K562 (cell line): ENCODE results near the gene TDRKH. TPM values are rescaled to one million over a fixed set of nuclear protein-coding genes. Genes with fewer than 3 reads are reported as not detected.

ENCODE experiments used
- ATAC-seq: fragments of 200-7000 bp; cut with Tn5 transposase; 3 replicates; pipeline ENCODE4 v1.9.1; 2020; ENCODE audit warnings: moderate library complexity
- BruUV-seq: library from RNA; stranded (reverse); fragments of 400-500 nt; replicated peaks from 2 replicates; lab custom pipeline; 2021; lab: Mats Ljungman, UMichigan
- CTCF ChIA-PET: fragments of 300-600 bp; formaldehyde crosslinking; extraction: SDS; loops from one replicate; lab custom pipeline; 2021; ENCODE audit warnings: low intra/inter-chr PET ratio; lab: Yijun Ruan, JAX
- POLR2A ChIA-PET: fragments of 300-600, 350-650 bp; sonication (Branson Sonifier 250); formaldehyde crosslinking; extraction: SDS; loops from one replicate; lab custom pipeline; 2021; ENCODE audit warnings: antibody characterized with exemption, inconsistent platforms; lab: Yijun Ruan, JAX
- DNase-seq, 4 experiments: peaks; one replicate each; pipeline versions ENCODE4 v3.0.0 to v3.0.0-alpha.2; 2011 to 2018; ENCODE audit warnings: low spot score in 3 of 4, mixed read lengths in 3 of 4; ENCODE audit errors: extremely low read depth in 1 of 4
- FAIRE-seq: peaks from 2 replicates; lab custom pipeline; 2011; peaks lifted over from hg19 to GRCh38; lab: Jason Lieb, UNC
- H2AFZ ChIP-seq: 2 replicates; pipeline ENCODE4 v1.6.0; 2011; ENCODE audit warnings: low read depth, low read length, control low read depth, inconsistent platforms
- H3K27ac ChIP-seq: fragments of 200-600 bp; 3 replicates; pipeline ENCODE4 v1.8.0; 2011; ENCODE audit warnings: low read depth, mild to moderate bottlenecking, control low read depth, inconsistent platforms, low read length, moderate library complexity, mixed read lengths; ENCODE audit errors: extremely low read depth
- H3K27me3 ChIP-seq, 2 experiments: fragments of 300-600 bp in 1 of 2; 2 replicates in 1 of 2; 3 replicates in 1 of 2; pipeline versions ENCODE4 v1.6.0 to v1.8.0; 2011; ENCODE audit warnings: inconsistent platforms in 2 of 2, low read length in 2 of 2, mild to moderate bottlenecking in 1 of 2, mixed read lengths in 1 of 2, moderate library complexity in 1 of 2; ENCODE audit not compliant: control insufficient read depth in 2 of 2, insufficient read depth in 2 of 2
- H3K36me3 ChIP-seq: fragments of 300-600 bp; 3 replicates; pipeline ENCODE4 v1.8.0; 2011; ENCODE audit warnings: mild to moderate bottlenecking, low read length, inconsistent platforms; ENCODE audit not compliant: control insufficient read depth, insufficient read depth
- H3K4me1 ChIP-seq, 2 experiments: fragments of 200-600 bp in 1 of 2; replicated peaks in 1 of 2; 2 replicates in 1 of 2; 3 replicates in 1 of 2; pipeline versions ENCODE4 v1.5.1 to v1.8.0; 2011; ENCODE audit warnings: inconsistent platforms in 2 of 2, low read length in 2 of 2, mild to moderate bottlenecking in 1 of 2, mixed read lengths in 1 of 2, moderate library complexity in 1 of 2; ENCODE audit not compliant: control insufficient read depth in 2 of 2, insufficient read depth in 2 of 2
- H3K4me2 ChIP-seq: 2 replicates; pipeline ENCODE4 v1.6.1; 2011; ENCODE audit warnings: low read length, control low read depth, inconsistent platforms, mixed read lengths; ENCODE audit not compliant: insufficient read depth
- H3K4me3 ChIP-seq: fragments of 200-600 bp; sonication (generic), shearing (Covaris generic); 2 replicates; pipeline ENCODE4 v1.5.1; 2016; ENCODE audit warnings: control low read depth, inconsistent platforms
- H3K79me2 ChIP-seq: fragments of 200-600 bp; 3 replicates; pipeline ENCODE4 v1.8.0; 2011; ENCODE audit warnings: low read length, inconsistent platforms; ENCODE audit not compliant: control insufficient read depth, insufficient read depth
- H3K9ac ChIP-seq, 2 experiments: 2 replicates each; pipeline versions ENCODE4 v1.6.0 to v1.6.1; 2011; ENCODE audit warnings: low read depth in 2 of 2, low read length in 2 of 2, control low read depth in 1 of 2, inconsistent platforms in 1 of 2, mild to moderate bottlenecking in 1 of 2, mixed read lengths in 1 of 2; ENCODE audit not compliant: insufficient read depth in 1 of 2
- H3K9me1 ChIP-seq: one replicate; pipeline ENCODE4 v1.6.0; 2011; ENCODE audit warnings: inconsistent platforms, mild to moderate bottlenecking, low read length, moderate library complexity; ENCODE audit not compliant: control insufficient read depth, insufficient read depth
- H3K9me3 ChIP-seq: replicated peaks from 2 replicates; pipeline ENCODE4 v1.5.1; 2011; ENCODE audit warnings: low read depth, low read length, inconsistent platforms; ENCODE audit not compliant: control insufficient read depth, insufficient read depth
- H4K20me1 ChIP-seq: replicated peaks from 2 replicates; pipeline ENCODE4 v1.6.1; 2011; ENCODE audit warnings: low read length, inconsistent platforms, mixed read lengths; ENCODE audit not compliant: control insufficient read depth, insufficient read depth
- ARID1B ChIP-seq: fragments of 450-650 bp; IDR thresholded peaks from 2 replicates; pipeline ENCODE4 v1.6.1; 2016; ENCODE audit warnings: antibody characterized with exemption, mild to moderate bottlenecking, inconsistent platforms
- BHLHE40 ChIP-seq: IDR thresholded peaks from 2 replicates; pipeline ENCODE4 v1.6.1; 2011; ENCODE audit warnings: low read length, improper control_type of control experiment
- BRD9 ChIP-seq: fragments of 450-650 bp; IDR thresholded peaks from 2 replicates; pipeline ENCODE4 v1.6.1; 2018; ENCODE audit warnings: low read depth; ENCODE audit not compliant: partially characterized antibody
- CHCHD3 ChIP-seq: fragments of 250-450 bp; sonication (Bioruptor Pico); IDR thresholded peaks from 2 replicates; pipeline ENCODE4 v2.1.2; 2022; ENCODE audit warnings: mild to moderate bottlenecking
- FIP1L1 ChIP-seq: fragments of 200-400 bp; formaldehyde crosslinking; IDR thresholded peaks from 2 replicates; pipeline ENCODE4 v1.6.1; 2018; ENCODE audit warnings: mild to moderate bottlenecking, low read depth, low read length; ENCODE audit not compliant: poor library complexity, severe bottlenecking
- FOS ChIP-seq: IDR thresholded peaks from 3 replicates; pipeline ENCODE4 v1.6.1; 2011; ENCODE audit not compliant: insufficient read length; ENCODE audit errors: extremely low read depth
- FOXJ3 ChIP-seq: sonication (generic); formaldehyde crosslinking; IDR thresholded peaks from 2 replicates; pipeline ENCODE4 v1.4.0; 2020; ENCODE audit warnings: mild to moderate bottlenecking, missing genetic modification reagents
- FOXP1 ChIP-seq: sonication (generic); formaldehyde crosslinking; IDR thresholded peaks from 2 replicates; pipeline ENCODE4 v1.8.0; 2022; ENCODE audit warnings: mild to moderate bottlenecking, missing genetic modification reagents
- HOXB6 ChIP-seq: fragments of 250-450 bp; sonication (Bioruptor Pico); IDR thresholded peaks from 2 replicates; pipeline ENCODE4 v1.5.1; 2022; ENCODE audit warnings: mild to moderate bottlenecking, borderline replicate concordance
- KLF6 ChIP-seq: fragments of 250-450 bp; sonication (Bioruptor Pico); IDR thresholded peaks from 2 replicates; pipeline ENCODE4 v1.4.0; 2020; ENCODE audit warnings: mild to moderate bottlenecking, moderate library complexity, borderline replicate concordance
- MEF2A ChIP-seq: IDR thresholded peaks from 2 replicates; pipeline ENCODE4 v1.6.1; 2011; ENCODE audit warnings: low read depth, mild to moderate bottlenecking, low read length, moderate library complexity; ENCODE audit not compliant: control insufficient read depth
- RUNX1 ChIP-seq: sonication (generic); IDR thresholded peaks from 2 replicates; pipeline ENCODE4 v1.6.1; 2016; ENCODE audit warnings: antibody characterized with exemption, low read depth
- USF1 ChIP-seq: sonication (generic); formaldehyde crosslinking; IDR thresholded peaks from 2 replicates; pipeline ENCODE4 v1.9.0; 2022; ENCODE audit warnings: mild to moderate bottlenecking, missing genetic modification reagents
- ZBTB49 ChIP-seq: sonication (generic); formaldehyde crosslinking; IDR thresholded peaks from 2 replicates; pipeline ENCODE4 v1.8.0; 2022; ENCODE audit warnings: missing genetic modification reagents, mild to moderate bottlenecking, borderline replicate concordance
- ZNF146 ChIP-seq: IDR thresholded peaks from one replicate; pipeline ENCODE4 v1.6.1; 2018; ENCODE audit warnings: missing compliant biosample characterization; ENCODE audit not compliant: unreplicated experiment
- in situ Hi-C: fragments of 300-500 bp; cut with MboI; formaldehyde crosslinking; loops from 4 replicates; pipeline ENCODE4 v1.15.0; 2018; ENCODE audit warnings: inconsistent platforms, mixed read lengths
- intact Hi-C: fragments of 100-400 bp; cut with micrococcal nuclease; formaldehyde crosslinking; loops from 2 replicates; pipeline ENCODE4 v1.14.2; 2022
- polyA plus RNA-seq, 8 experiments: library from polyadenylated mRNA; depleted of rRNA in 4 of 8; stranded (reverse) in 5 of 8; unstranded in 3 of 8; fragments of >200 nt; fragmentation: Nextera tagmentation in 2 of 8; fragmentation: Illumina TruSeq in 1 of 8; extraction: Ambion mirVana in 2 of 8; extraction: Trizol in 1 of 8; gene quantifications; 2 replicates each; pipeline versions ENCODE4 v1.2.1 to v1.2.3, GENCODE V29; 2011 to 2014; ENCODE audit warnings: inconsistent platforms in 1 of 8, missing spikeins in 1 of 8
- total RNA-seq, 7 experiments: library from RNA; depleted of rRNA in 6 of 7; stranded (reverse); fragments of >200 nt in 6 of 7; fragmentation: Illumina TruSeq in 2 of 7; extraction: Trizol in 2 of 7; gene quantifications; 2 replicates each; pipeline versions ENCODE4 v1.2.1 to v1.2.3, GENCODE V29; 2011 to 2021; ENCODE audit warnings: low replicate concordance in 1 of 7
- TF ChIP-seq, protein P1 (sequence below): sonication (generic); formaldehyde crosslinking; IDR thresholded peaks from 2 replicates; pipeline ENCODE4 v1.8.1; 2023; ENCODE audit warnings: mild to moderate bottlenecking, missing genetic modification reagents

Gene TDRKH
- total and polyA plus RNA-seq, 9 of the 15 experiments (the other 6 are each of a cell fraction or from before 2014, with no cell fraction given) = 4.3 to 21.3 (median 8.4) TPM

DNA sequence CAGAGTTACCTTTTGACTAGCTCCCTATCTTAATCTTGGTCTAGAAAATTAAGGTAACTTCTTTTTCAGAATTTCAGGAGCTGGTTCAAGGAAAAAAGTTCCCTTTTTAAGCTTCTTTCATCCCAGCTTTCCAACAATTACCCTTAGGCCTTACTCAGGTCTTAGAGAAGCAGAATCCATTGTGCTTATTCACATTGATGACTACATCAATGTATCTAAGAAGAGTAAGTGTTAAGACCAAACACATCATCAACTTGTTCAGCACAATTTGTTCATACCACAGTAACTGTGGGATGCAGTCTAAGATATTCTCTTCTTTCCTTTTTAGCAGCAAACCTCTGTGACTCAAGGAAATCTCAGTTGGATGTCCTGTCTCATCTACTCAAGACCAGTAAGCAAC is 31.1 kb downstream of the TDRKH start:
- POLR2A ChIA-PET = interaction anchor here (0.6 to 2.3 kb wide), 4 partner anchors 16 to 1262 kb away, joined by 3 to 11 read pairs (median 3); partner anchors contain the start of gene CTSK
- BruUV-seq = no TSS peak
- TF ChIP-seq HOXB6 (CRISPR knock-in tag) (no peak), FOXJ3 (no peak), FOS (no peak), BRD9 (no peak), ZBTB49 (no peak), KLF6 (CRISPR knock-in tag) (no peak), USF1 (CRISPR knock-in tag) (no peak), FOXP1 (CRISPR knock-in tag) (no peak), ARID1B (no peak), BHLHE40 (no peak), ZNF146 (no peak), FIP1L1 (no peak), RUNX1 (no peak), CHCHD3 (CRISPR knock-in tag) (no peak), MEF2A (no peak)
- TF ChIP-seq, protein P1, sequence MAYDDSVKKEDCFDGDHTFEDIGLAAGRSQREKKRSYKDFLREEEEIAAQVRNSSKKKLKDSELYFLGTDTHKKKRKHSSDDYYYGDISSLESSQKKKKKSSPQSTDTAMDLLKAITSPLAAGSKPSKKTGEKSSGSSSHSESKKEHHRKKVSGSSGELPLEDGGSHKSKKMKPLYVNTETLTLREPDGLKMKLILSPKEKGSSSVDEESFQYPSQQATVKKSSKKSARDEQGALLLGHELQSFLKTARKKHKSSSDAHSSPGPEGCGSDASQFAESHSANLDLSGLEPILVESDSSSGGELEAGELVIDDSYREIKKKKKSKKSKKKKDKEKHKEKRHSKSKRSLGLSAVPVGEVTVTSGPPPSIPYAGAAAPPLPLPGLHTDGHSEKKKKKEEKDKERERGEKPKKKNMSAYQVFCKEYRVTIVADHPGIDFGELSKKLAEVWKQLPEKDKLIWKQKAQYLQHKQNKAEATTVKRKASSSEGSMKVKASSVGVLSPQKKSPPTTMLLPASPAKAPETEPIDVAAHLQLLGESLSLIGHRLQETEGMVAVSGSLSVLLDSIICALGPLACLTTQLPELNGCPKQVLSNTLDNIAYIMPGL (CRISPR knock-in tag) = no peak

More for the DNA sequence above, 31.1 kb downstream of the TDRKH start:
- H3K4me3 ChIP-seq = no peak overlapping the region
- in situ Hi-C loops = no loop called here
- ATAC-seq = no peak
- no peak for FAIRE-seq
- no peak overlapping the region for H3K9ac ChIP-seq
- H3K9me3 ChIP-seq = no peaks in the 10 kb centered on the region
- H3K36me3 ChIP-seq = peaks cover 40% of the 10 kb centered on the region; the same call in 2 of the 3 replicates
- no peaks in the 10 kb centered on the region for H3K9me1 ChIP-seq
- no peak overlapping the region for H2AFZ ChIP-seq
- peaks cover 23% of the 10 kb centered on the region; the same call in 2 of the 3 replicates for H3K79me2 ChIP-seq
- no peak for DNase-seq
- no peaks in the 10 kb centered on the region for H3K27me3 ChIP-seq
- H3K4me1 ChIP-seq = peaks cover 3 to 4% of the 10 kb centered on the region in 2 experiments; a peak in 3 of 5 replicates
- no peaks in the 10 kb centered on the region for H4K20me1 ChIP-seq
- no peak overlapping the region for H3K27ac ChIP-seq
- CTCF ChIA-PET = interaction anchor here (0.6 kb wide), 1 partner anchor 741 kb away, joined by 3 read pairs; no protein-coding TSS in a partner anchor
- intact Hi-C loops = no loop called here
- H3K4me2 ChIP-seq = no peak overlapping the region
